A172 (cell line): ENCODE data around the gene REXO1. TPM values are rescaled to one million over a fixed set of nuclear protein-coding genes. Genes with fewer than 3 reads are reported as not detected.

ENCODE experiments used
- DNase-seq: peaks from one replicate; pipeline ENCODE4 v3.0.0-alpha.2; 2015; ENCODE audit warnings: low spot score
- total RNA-seq: library from RNA; depleted of rRNA; stranded (reverse); fragments of >200 nt; shearing (Covaris generic); gene quantifications from 2 replicates; pipeline ENCODE4 v1.2.3, GENCODE V29; 2014

Gene REXO1
- total RNA-seq, 1 experiment from 2014 or later: 30.4 TPM

DNA sequence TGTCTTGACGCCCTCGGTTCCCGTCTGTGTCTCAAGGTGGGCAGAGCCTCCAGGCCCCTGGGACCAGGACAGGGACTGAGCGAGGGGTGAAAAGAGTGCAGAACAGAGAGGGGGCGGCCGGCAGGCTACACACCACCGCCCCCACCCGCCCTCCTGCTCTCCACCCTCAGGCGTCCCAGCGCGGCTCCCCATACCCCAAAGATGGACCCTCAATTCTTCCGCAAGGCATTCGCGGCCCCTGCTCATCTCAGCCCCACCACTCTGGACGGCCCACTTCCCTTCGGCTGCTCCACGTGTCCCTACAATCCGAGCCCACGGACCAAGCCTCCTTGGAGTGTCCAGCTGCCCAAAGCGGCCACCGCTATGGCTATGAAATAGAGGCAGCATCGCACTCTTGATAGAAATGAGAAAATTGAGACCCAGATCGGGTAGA is 13.3 kb upstream of the REXO1 start:
- DNase-seq: no peak

GRCh38 chr19:1860821-1861598 is 12.7 kb upstream of the REXO1 start:
- no peak for DNase-seq

DNA sequence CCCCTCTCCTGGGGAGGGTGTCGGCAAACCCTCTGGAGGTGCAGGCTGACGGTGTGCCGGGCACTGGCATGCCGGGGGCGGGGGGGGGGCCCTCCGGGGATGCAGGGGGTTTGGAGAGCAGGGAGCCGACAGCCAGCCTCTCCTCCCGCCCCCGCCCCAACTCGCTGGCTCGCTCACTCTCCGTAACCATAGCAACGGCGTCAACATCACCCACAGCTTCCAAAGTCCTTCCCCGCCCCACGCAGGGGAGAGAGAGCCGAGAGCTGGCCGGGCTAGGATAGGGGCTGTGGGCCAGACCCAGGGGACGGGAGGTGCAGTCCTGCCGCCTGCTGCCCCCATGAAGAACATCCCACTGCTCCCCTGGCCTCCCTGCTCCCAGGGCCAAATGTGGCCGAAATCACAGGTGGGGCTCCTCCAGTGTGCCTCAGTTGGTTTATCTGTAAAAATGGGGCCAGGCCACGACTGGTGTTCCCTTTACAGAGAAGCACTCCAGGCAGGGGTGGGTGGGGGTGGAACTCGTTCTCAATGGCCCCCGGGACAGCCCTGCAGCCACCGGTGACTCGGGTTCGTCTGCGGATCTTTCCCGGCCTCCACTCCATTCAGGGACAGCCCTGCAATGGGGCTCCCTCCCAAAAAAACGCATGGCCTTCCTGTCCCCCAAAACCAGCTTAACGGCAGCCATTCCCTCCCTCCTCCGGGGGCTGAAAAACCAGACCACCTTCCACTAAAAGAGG is 11.9 kb upstream of the REXO1 start:
- no peak for DNase-seq

GRCh38 chr19:1859331-1859781 is 11.1 kb upstream of the REXO1 start:
- DNase-seq: no peak

DNA sequence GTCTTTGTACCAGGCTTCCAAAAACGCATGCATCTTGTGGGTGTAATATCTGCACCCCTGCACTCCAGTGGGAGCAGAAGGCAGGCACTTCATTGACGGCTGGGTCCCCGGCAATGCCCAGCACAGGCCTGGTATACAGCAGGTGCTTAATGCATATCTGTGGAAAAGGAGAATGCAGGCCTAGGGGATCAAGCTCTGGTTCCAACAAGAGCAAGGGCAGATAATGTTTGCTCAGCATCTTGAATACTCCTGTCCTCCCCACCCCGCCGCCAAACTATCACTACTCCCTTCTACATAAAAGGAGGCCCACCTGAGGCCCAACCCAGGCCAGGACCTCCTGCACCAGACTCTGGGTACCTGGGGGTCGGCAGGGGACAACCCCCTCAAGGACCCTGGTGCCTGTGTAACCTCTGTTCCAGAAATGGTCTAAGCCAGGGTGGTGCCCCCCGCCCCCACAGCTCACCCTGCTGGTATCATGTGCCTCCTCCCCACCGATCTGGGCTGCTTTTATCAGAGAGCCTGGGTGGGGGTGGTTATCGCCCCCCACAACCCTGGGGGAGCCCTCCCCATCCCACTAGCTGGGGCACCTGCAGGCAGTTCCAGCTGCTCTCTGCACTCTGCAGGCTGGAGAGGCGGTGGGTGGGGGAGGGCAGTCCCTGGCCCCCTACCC is 10.3 kb upstream of the REXO1 start:
- DNase-seq: no peak

DNA sequence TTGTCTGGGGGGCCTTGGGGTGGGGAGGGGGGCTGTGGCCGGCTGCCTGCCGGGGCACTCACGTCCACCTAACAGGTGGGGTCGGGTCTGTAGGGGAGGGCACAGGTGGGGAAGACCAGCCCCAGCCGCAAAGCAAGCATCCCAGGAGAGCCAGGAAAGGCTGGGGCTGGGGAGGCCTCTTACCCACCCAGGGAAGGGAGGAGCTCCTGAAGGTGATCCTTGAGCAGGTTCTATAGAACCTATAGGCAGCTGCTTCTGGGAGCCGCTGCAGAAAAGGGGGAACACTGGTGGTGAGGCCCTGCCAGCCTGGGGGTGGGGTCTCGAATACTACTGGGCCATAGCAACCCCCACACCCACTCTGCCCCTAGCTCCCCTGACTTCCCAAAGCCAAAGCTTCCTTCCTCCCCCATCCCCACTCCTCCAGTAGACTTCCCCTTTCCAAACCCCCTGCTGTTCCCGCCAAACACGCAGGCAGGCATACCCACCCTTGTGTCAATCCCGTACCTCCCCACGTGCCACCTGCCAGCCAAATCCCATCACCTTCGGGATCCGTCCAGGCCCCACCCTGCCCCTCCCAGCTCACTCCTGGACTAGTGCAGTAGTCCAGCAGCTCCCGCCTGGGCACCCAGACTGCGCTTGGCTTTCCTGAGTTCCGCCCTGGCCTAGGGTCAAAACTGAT is 9.5 kb upstream of the REXO1 start:
- no peak for DNase-seq

DNA sequence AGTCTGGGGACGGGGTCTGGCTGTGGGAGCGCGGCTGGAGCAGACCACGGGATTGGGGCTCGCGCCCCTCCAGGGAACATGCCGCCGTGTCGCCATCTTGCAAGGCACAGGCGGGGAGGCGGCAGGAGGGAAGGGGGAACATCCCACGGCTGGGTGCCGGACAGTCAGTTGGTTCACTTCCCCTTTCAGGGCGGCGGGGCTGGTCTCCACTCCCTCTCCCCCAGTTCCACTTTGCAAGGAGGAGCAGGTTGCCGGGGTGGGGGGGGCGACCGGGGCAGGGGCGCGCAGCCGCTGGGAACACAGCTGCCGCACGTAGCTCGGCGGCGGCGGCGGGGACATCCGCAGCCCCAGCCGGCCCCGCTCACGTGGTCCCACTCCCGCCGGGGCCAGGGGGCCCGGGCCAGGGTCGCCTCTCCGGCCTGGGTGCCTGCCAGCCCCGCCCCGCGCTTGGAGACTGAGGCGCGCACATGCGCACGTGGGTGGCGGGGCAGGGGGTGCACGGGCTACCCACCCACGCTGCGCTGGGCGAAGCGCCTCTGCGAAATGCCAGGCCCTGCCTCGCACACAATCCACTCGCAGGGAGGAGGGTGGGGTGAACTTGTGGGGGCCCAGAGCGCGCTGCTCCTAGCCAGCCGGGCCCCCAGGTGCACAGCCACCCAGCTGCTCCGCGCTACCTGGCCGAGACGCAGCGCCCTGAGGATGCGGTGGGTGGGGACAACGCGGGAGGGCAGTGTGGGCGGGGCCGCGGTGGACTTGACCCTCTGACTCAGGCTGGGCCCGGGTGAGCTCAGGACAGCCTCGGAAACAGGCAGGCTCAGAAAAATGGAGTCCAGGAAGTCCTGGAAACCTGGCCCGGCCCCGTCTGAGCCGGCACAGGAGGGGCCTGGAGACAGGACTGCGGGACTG is 8.7 kb upstream of the REXO1 start:
- peak; percentile 75 for DNase-seq

DNA sequence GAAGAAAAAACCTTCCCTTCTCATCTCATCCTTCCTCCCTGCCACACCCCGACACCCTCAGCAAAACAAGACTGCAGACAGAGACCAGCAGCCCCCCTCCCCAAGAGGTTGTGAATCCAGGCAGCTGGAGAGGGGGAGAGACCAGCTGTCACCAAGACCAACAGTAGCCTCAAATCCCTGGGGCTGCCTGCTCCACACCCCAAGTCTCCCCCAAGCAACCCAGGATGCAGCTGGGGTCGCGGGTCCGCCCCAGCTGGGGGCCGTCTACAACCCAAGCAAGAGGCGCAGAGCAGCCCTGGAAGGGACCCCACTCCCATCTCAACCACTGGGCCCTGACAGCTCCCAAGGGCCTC is 8.0 kb upstream of the REXO1 start:
- no peak for DNase-seq

- no peak for DNase-seq
These were observed 7.6 kb upstream of the REXO1 start for GRCh38 chr19:1855828-1856255.

DNA sequence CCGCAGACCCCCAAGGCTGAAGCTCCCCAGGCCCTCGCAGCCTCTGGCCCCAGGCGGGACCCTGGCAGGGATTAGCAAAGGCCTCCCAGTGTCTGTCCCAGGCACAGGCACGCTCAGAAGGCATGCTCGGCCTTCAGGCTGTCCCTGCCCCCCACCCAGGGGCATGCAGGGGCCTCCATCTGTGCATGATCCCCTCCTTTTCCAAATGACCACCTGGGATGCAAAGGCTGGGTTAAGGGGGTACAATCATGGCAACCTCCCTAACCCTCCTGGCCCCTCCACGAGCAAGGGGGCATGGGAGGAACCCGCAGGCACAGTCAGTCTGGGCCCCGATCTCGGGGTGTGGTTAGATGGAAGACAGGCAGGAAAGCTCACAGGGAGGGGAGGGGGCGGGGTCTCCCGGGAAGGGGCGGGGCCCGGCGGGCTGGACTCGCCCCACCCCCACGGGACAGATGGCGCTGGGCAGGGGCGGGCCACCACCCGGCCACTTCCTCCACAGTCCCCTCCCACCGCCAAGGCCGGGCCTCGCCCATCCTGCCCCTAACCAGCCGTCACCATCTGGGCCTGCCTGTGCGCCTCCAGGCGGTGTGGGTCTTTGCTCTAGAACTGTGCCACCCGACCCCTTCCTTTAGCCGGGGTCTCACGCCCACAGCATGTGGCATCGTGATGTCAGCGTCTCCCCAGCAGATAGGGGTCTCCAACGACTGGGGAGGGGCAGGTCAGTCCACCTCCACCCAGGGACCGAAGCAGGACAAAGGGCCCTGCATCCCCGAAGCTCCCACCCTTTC is 7.0 kb upstream of the REXO1 start:
- DNase-seq: peak; percentile 83

GRCh38 chr19:1854542-1855039 is 6.3 kb upstream of the REXO1 start:
- no peak for DNase-seq

- no peak for DNase-seq
These were observed 5.8 kb upstream of the REXO1 start for GRCh38 chr19:1854039-1854541.

DNA sequence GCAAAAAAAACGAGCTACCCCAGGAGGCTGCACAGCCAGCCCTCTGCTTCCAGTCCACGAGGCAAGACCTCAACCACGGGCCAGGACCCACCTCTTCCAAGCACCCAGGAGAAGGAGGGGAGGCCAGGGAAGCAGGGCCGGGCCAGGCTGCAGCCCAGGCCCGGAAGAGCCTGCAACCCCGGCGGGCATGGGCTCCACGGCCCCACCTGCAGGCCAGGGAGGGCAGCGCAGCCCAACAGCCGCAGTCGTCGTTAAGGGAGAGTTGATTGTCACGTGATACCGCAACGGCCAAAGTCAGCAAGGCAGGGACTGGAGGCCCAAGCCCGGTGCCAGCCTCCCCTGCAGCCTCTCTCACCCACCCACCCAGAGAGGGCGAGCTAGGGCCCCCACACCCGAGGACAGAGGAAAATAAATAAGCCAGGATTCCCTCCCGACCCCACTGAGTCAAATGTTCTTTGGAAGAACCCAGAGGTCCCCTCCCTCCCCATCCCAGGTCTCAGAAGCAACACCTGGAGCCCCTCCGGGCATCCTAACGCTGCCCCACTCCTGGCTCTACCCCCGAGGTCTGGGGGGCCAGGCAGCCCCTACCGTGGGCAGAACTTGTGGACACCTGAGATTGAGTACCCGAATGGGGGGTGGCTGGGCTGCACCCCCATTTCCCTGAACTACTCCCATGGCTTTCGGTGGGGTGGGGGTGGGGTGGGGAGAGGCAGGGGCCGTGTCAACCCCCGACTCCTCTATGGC is 5.2 kb upstream of the REXO1 start:
- DNase-seq: peak; percentile 75

DNA sequence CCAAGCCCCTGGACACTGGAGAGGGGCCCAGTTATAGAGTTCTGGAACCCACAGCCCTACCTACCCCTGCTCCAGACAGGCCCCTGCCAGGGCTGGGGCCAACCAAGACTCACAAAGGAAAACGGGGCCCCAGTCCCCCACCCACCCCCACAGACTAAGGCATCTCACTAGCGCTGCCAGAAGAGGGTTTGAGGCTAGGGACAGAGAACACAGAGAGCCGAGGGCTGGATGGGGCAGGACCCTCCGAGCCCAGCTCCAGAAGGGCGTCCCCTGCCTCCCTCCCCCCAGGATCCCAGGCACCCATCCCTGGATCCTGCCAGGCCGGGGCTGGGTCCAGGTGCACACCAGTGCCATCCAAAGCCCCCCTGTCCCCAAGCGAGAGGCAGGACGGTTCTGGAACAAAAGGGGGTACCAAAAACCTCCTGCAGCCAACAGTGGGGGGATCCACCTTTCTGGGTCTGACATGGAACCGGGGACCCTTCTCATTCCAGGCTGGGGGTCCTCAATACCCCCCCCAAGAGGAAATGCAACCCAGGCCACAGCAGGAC is 4.4 kb upstream of the REXO1 start:
- DNase-seq: no peak

DNA sequence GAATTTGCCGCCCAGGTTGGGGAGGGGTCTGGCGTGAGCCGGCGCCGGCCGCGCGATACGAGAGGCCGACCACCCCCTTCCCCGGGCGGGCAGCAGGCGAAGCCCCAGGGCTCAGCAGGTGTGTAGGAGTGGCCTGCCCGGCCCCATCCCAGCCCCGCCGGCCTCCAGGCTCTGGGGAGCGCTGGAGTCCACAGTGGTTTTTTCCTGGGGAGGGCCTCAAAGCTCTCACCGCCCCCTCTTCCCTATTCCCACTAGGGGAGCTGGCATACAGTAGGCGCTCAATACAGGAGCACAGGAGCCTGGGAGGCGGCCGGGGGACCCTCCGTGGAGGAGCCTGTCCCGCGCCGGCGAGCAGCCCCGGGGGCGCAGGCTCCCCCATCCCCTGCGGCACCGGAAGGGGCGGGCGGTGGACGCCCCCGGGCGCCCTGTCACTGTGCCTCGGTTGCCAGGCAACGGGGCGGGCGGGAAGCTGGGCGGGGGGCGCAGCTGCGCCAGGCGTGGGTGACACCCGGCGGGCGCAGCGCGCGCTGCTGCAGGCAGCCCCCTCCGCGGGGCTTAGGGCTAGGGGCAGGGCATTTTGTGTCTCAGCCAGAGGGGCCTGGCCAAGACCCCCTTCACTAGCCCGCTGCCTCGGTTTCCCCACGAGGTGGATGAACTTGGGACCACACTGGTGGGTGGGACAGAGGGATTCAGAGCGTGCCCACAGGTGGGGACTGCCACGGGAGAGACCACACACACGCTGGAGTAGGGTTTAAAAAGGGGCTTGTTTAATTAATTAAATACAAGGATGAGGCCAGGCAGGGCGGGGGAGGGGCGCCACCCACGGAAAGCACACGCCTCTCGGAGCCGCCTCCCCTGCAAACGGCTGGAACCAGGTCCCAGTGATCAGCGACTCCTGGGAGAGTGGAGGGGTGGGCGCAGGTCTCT is 3.6 kb upstream of the REXO1 start:
- no peak for DNase-seq

DNA sequence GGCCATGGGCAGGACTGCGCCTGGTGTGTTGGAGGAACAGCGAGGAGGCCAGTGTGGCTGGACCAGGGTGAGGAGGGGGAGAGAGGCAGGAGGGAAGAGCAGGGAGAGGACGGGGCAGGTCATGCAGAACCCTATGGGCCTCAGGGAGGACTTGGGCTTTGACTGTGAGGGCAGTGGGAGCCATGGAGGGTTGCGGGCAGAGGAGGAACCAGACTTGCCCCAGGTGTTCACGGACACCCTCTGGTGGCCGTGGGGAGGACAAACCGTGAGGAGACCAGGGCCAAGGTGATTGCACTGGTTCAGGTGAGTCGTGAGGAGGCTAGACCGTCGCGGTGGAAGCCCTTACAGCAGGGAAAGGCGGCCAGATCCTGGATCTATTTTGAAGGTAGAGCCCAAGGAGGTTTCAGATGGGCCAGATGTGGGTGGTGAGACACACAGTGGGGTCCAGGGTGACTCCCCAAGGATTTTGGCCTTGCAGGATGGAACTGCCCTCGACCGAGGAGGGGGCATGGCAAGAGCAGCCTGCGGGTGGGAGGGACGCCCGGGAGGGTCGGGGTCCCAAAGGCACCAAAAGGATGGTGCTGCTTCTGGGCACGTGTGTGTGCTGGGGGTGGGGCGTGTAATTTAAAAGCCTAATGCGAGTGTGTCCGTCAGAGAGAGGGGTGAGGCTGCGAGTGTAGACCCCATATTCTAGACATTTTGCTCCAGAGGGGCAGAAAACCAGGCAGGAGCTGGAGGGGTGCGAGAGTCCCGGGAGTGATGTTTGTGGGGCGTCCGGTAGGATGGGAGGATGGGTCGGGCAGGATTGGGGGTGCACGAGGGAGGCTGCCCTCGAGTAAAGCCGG is 2.7 kb upstream of the REXO1 start:
- no peak for DNase-seq
